CD4-positive, alpha-beta T cell treated with Interleukin-17A for 4 hours (primary cell): Measurements from ENCODE around the gene TNP2.

ENCODE experiments used
- DNase-seq: peaks from one replicate; pipeline ENCODE4 v3.0.0-alpha.2; 2020; ENCODE audit warnings: mixed read lengths

Gene TNP2

GRCh38 chr16:11276896-11277593 lies 7.9 kb upstream of the TNP2 start:
- DNase-seq, result no peak

GRCh38 chr16:11276143-11276895 lies 7.2 kb upstream of the TNP2 start, which contains the start of gene PRM2:
PRM2 (minus strand) TSS chr16:11276480; CDS start chr16:11276370, 110 bp downstream.
- DNase-seq, result no peak

- no peak for DNase-seq
These were observed 5.8 kb upstream of the TNP2 start for GRCh38 chr16:11274964-11275363.

- no peak for DNase-seq
These were observed 4.7 kb upstream of the TNP2 start for GRCh38 chr16:11273721-11274324.

GRCh38 chr16:11272921-11273720 lies 4.0 kb upstream of the TNP2 start, which contains the start of gene PRM3:
PRM3 (minus strand) TSS chr16:11273629; CDS start chr16:11273595, 34 bp downstream.
- DNase-seq, result no peak

GRCh38 chr16:11272484-11272883 lies 3.4 kb upstream of the TNP2 start:
- no peak for DNase-seq

GRCh38 chr16:11271610-11272009 lies 2.5 kb upstream of the TNP2 start:
- DNase-seq, result no peak

GRCh38 chr16:11270602-11271162 lies 1.6 kb upstream of the TNP2 start:
- no peak for DNase-seq

- DNase-seq, result no peak
These were observed 4.0 kb downstream of the TNP2 start for GRCh38 chr16:11265124-11265523.

GRCh38 chr16:11264155-11264832 lies 4.8 kb downstream of the TNP2 start:
- DNase-seq, result no peak

GRCh38 chr16:11263737-11264136 lies 5.4 kb downstream of the TNP2 start:
- DNase-seq, result peak; percentile 64

GRCh38 chr16:11262915-11263314 lies 6.2 kb downstream of the TNP2 start:
- DNase-seq, result no peak

GRCh38 chr16:11260596-11260966 lies 8.5 kb downstream of the TNP2 start:
- DNase-seq, result no peak

GRCh38 chr16:11259655-11260595 lies 9.2 kb downstream of the TNP2 start:
- no peak for DNase-seq

- peak; percentile 46 for DNase-seq
These were observed 10.3 kb downstream of the TNP2 start for GRCh38 chr16:11258553-11259492.

- DNase-seq, result peak; percentile 73
These were observed 11.8 kb downstream of the TNP2 start for GRCh38 chr16:11257131-11257938.

GRCh38 chr16:11256661-11257130 lies 12.4 kb downstream of the TNP2 start:
- DNase-seq, result peak; percentile 40
